GM10266 (cell line): Measurements from ENCODE around the gene PSD.

Source experiments
- DNase-seq: peaks from one replicate; pipeline ENCODE4 v3.0.0; 2012; ENCODE audit errors: extremely low spot score
- CTCF ChIP-seq: IDR thresholded peaks from 2 replicates; pipeline ENCODE4 v1.5.1; 2012; ENCODE audit warnings: mild to moderate bottlenecking, low read depth; ENCODE audit not compliant: control insufficient read depth, insufficient read depth; ENCODE audit errors: missing control alignments

The PSD gene

GRCh38 chr10:102401735-102402511 is 16.7 kb downstream of the PSD start:
- no peak for DNase-seq
- no peak for TF ChIP-seq CTCF

GRCh38 chr10:102401342-102401654 is 17.3 kb downstream of the PSD start:
- no peak for TF ChIP-seq CTCF
- no peak for DNase-seq

GRCh38 chr10:102400598-102401341 is 17.8 kb downstream of the PSD start:
- DNase-seq, result no peak
- no peak for TF ChIP-seq CTCF

- DNase-seq, result no peak
- TF ChIP-seq CTCF, result no peak
Measured at GRCh38 chr10:102400076-102400475, 18.5 kb downstream of the PSD start.

GRCh38 chr10:102399217-102400021 is 19.2 kb downstream of the PSD start:
- TF ChIP-seq CTCF, result peak; percentile 99
- peak; percentile 91 for DNase-seq

GRCh38 chr10:102398172-102399020 is 20.2 kb downstream of the PSD start:
- DNase-seq, result no peak
- TF ChIP-seq CTCF, result no peak
